Peyer's patch (tissue), 4 donors: ENCODE measurements around the gene ZNF248. TPM values are rescaled to one million over a fixed set of nuclear protein-coding genes. Genes with fewer than 3 reads are reported as not detected.
"Not testable (repeated sequence)": the region's sequence is repeated elsewhere in the genome, so short reads cannot be mapped to it uniquely, and the experiment has no call there.

Source experiments
- DNase-seq, 3 donors: peaks; one replicate each; pipeline ENCODE4 v3.0.0-alpha.2; 2017 to 2019
- H3K27ac ChIP-seq, 4 donors: fragments of 200-600 bp; sonication (generic); one replicate each; pipeline ENCODE4 v1.5.1; 2016 to 2019
- H3K27me3 ChIP-seq, 2 donors: fragments of 200-600 bp; sonication (generic); one replicate each; pipeline ENCODE4 v1.5.1; 2019
- H3K36me3 ChIP-seq, 3 donors: fragments of 200-600 bp; sonication (generic); one replicate each; pipeline ENCODE4 v1.5.1; 2016 to 2019
- H3K4me1 ChIP-seq, 4 donors: fragments of 200-600 bp; sonication (generic); one replicate each; pipeline ENCODE4 v1.5.1; 2016 to 2019
- H3K4me3 ChIP-seq, 4 donors: fragments of 200-600 bp; sonication (generic); 1 replicate in 3 of 4; 2 replicates in 1 of 4; pipeline ENCODE4 v1.5.1; 2016 to 2019; ENCODE audit warnings: mild to moderate bottlenecking in 1 of 4
- H3K9me3 ChIP-seq, 4 donors: fragments of 200-600 bp; sonication (generic); one replicate each; pipeline ENCODE4 v1.5.1; 2016 to 2019; ENCODE audit warnings: mild to moderate bottlenecking in 1 of 4
- POLR2A ChIP-seq, 2 donors: fragments of 450-650 bp; IDR thresholded peaks; one replicate each; pipeline ENCODE4 v1.5.1; 2017; ENCODE audit warnings: antibody characterized with exemption in 2 of 2, mild to moderate bottlenecking in 2 of 2, moderate library complexity in 2 of 2
- total RNA-seq, 4 donors: library from RNA; depleted of rRNA; stranded (reverse); fragments of >200 nt; gene quantifications; one replicate each; pipeline ENCODE4 v1.1.0, GENCODE V29; 2016
- TF ChIP-seq, protein P1 (sequence below), 6 experiments: fragments of 450-650 bp in 4 of 6; fragments of 200-600 bp in 2 of 6; sonication (generic) in 1 of 6; IDR thresholded peaks; one replicate each; pipeline ENCODE4 v1.5.1; 2017 to 2019; ENCODE audit warnings: antibody characterized with exemption in 6 of 6, mild to moderate bottlenecking in 3 of 6, moderate library complexity in 1 of 6

ZNF248 gene
- total RNA-seq, 4 donors from 2014 or later, result 11.6 to 31.4 (median 13.9) TPM

GRCh38 chr10:37865957-37866803, 8.8 kb upstream of the ZNF248 start:
- Histone ChIP-seq H3K9me3 (no peaks in the 10 kb centered on the region), H3K27me3 (no peaks in the 10 kb centered on the region), H3K27ac (peak overlapping the region in 1 of 4 donors; percentile 39), H3K4me1 (no peaks in the 10 kb centered on the region), H3K4me3 (no peak overlapping the region), H3K36me3 (no peaks in the 10 kb centered on the region)
- no peak for TF ChIP-seq POLR2A (IDR thresholded peaks at IDR 0.05)
- TF ChIP-seq, protein P1, sequence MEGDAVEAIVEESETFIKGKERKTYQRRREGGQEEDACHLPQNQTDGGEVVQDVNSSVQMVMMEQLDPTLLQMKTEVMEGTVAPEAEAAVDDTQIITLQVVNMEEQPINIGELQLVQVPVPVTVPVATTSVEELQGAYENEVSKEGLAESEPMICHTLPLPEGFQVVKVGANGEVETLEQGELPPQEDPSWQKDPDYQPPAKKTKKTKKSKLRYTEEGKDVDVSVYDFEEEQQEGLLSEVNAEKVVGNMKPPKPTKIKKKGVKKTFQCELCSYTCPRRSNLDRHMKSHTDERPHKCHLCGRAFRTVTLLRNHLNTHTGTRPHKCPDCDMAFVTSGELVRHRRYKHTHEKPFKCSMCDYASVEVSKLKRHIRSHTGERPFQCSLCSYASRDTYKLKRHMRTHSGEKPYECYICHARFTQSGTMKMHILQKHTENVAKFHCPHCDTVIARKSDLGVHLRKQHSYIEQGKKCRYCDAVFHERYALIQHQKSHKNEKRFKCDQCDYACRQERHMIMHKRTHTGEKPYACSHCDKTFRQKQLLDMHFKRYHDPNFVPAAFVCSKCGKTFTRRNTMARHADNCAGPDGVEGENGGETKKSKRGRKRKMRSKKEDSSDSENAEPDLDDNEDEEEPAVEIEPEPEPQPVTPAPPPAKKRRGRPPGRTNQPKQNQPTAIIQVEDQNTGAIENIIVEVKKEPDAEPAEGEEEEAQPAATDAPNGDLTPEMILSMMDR (IDR thresholded peaks at IDR 0.05), result no peak
- peak in 2 of 3 donors; percentile 66 to 77 for DNase-seq

DNA sequence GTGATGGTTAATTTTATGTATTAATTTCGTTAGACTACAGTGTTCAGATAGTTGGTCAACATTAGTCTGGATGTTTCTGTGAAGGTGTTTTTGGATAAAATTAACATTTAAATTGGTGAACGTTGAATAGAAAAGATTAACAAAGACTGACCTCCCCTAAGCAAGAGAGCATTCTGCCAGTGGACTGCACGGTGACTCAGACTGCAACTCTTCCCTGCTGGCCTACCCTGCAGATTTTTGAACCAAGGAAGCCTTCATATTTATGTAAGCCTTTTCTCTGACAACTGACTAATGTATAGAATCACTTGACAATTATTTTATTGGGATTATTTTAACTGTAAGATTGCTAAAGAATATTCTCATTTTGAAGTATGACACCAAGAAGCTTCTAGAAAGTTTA, 7.9 kb upstream of the ZNF248 start:
- H3K4me3 ChIP-seq, result no peak overlapping the region
- TF ChIP-seq, protein P1 (IDR thresholded peaks at IDR 0.05), result no peak
- no peak for TF ChIP-seq POLR2A (IDR thresholded peaks at IDR 0.05)
- no peaks in the 10 kb centered on the region for H3K27me3 ChIP-seq
- H3K4me1 ChIP-seq, result no peaks in the 10 kb centered on the region
- no peak for DNase-seq
- no peaks in the 10 kb centered on the region for H3K9me3 ChIP-seq
- no peak overlapping the region for H3K27ac ChIP-seq
- no peaks in the 10 kb centered on the region for H3K36me3 ChIP-seq

DNA sequence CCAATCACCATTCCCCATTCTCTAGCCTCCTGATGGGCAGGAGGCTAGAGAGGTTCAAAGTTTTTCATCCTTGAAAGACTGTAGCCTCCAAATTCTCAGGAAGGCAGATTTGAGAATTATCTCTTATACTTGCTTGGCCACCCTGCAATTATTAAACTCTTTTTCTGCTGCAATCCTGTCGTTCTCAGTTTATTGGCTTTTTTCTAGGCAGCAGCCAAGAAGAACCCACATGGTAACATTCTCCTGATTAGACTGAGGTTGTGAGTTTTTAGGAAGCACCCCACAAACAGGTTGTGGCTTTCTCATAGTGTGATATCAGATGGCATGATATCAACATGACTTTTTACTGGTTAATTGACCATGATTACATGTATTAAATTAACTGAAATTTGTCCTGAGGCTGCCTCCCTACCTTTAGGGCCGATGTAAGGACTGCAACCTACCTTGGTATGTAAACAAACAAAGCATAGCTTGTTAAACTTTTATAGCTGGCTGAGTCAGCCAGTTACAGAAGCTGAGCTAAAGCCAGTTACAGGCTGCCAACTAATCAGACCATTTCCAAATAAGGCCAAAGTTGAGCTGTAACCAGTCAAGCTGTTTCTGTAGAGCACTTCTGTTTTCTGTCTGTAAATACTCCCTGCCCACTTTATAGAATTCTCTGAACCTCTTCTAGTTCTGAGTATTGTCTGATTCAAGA, 3.2 kb upstream of the ZNF248 start:
- TF ChIP-seq POLR2A (IDR thresholded peaks at IDR 0.05), result no peak
- TF ChIP-seq, protein P1 (IDR thresholded peaks at IDR 0.05), result no peak
- Histone ChIP-seq H3K27ac (peak overlapping the region in 1 of 4 donors; percentile 20), H3K9me3 (no peaks in the 10 kb centered on the region), H3K4me1 (peaks cover 0 to 8% (median 0%) of the 10 kb centered on the region in 4 donors), H3K27me3 (no peaks in the 10 kb centered on the region), H3K4me3 (no peak overlapping the region), H3K36me3 (no peaks in the 10 kb centered on the region)
- no peak for DNase-seq

GRCh38 chr10:37859270-37859669, 1.9 kb upstream of the ZNF248 start:
- H3K9me3 ChIP-seq, H3K27ac ChIP-seq, H3K27me3 ChIP-seq, H3K36me3 ChIP-seq, DNase-seq, H3K4me3 ChIP-seq: not testable (repeated sequence)
- H3K4me1 ChIP-seq, result peaks cover 0 to 22% (median 1%) of the 10 kb centered on the region in 4 donors

- H3K4me3 ChIP-seq, result peak overlapping the region; percentile 67 to 97 (median 90)
- H3K36me3 ChIP-seq, result peaks cover 0 to 10% (median 0%) of the 10 kb centered on the region in 3 donors
- H3K27me3 ChIP-seq, result no peaks in the 10 kb centered on the region
- peak overlapping the region; percentile 93 to 100 (median 100) for H3K27ac ChIP-seq
- TF ChIP-seq POLR2A (IDR thresholded peaks at IDR 0.05), result no peak
- TF ChIP-seq, protein P1 (IDR thresholded peaks at IDR 0.05), result no peak
- peak in 2 of 3 donors; percentile 36 to 53 for DNase-seq
- no peaks in the 10 kb centered on the region for H3K9me3 ChIP-seq
- H3K4me1 ChIP-seq, result peaks cover 0 to 22% (median 1%) of the 10 kb centered on the region in 4 donors
These were observed 526 bp downstream of the ZNF248 start for GRCh38 chr10:37856881-37857286.

GRCh38 chr10:37855636-37856035, 1.8 kb downstream of the ZNF248 start:
- no peak overlapping the region for H3K4me3 ChIP-seq

More at GRCh38 chr10:37855636-37856035, 1.8 kb downstream of the ZNF248 start:
- Histone ChIP-seq H3K27ac (no peak overlapping the region), H3K9me3 (no peaks in the 10 kb centered on the region), H3K4me1 (peaks cover 0 to 22% (median 1%) of the 10 kb centered on the region in 4 donors), H3K36me3 (peaks cover 0 to 10% (median 0%) of the 10 kb centered on the region in 3 donors), H3K27me3 (no peaks in the 10 kb centered on the region)
- no peak for TF ChIP-seq POLR2A (IDR thresholded peaks at IDR 0.05)
- TF ChIP-seq, protein P1 (IDR thresholded peaks at IDR 0.05), result no peak
- DNase-seq, result no peak
